SU-DHL-6 (cell line): ENCODE measurements around the gene SHKBP1.

ENCODE experiments used
- H2AFZ ChIP-seq: fragments of 200-600 bp; sonication (generic); 2 replicates; pipeline ENCODE4 v1.6.1; 2014; ENCODE audit warnings: low read depth, mild to moderate bottlenecking, moderate library complexity, mixed read lengths, antibody characterized with exemption, low read length; ENCODE audit not compliant: severe bottlenecking
- H3F3A ChIP-seq: fragments of 200-600 bp; shearing (Covaris generic); 2 replicates; pipeline ENCODE4 v1.6.0; 2016; ENCODE audit warnings: antibody characterized with exemption, mild to moderate bottlenecking; ENCODE audit not compliant: insufficient read depth
- H3K27ac ChIP-seq: fragments of 200-600 bp; sonication (generic); 2 replicates; pipeline ENCODE4 v1.5.1; 2016; ENCODE audit warnings: low read depth, mild to moderate bottlenecking, low read length, moderate library complexity, mixed read lengths
- H3K27me3 ChIP-seq: fragments of 200-600 bp; sonication (generic), shearing (Covaris generic); 2 replicates; pipeline ENCODE4 v1.6.0; 2014; ENCODE audit warnings: mild to moderate bottlenecking, low read length
- H3K36me3 ChIP-seq: fragments of 200-600 bp; sonication (generic); 2 replicates; pipeline ENCODE4 v1.6.1; 2014; ENCODE audit warnings: mild to moderate bottlenecking, low read length, mixed read lengths
- H3K4me2 ChIP-seq: fragments of 300-600, 200-600 bp; shearing (Covaris generic), sonication (generic); 2 replicates; pipeline ENCODE4 v1.6.0; 2014; ENCODE audit warnings: low read length, low read depth, mild to moderate bottlenecking; ENCODE audit not compliant: poor library complexity, severe bottlenecking
- H3K4me3 ChIP-seq: fragments of 200-600 bp; sonication (generic); 2 replicates; pipeline ENCODE4 v1.5.1; 2014; ENCODE audit warnings: antibody characterized with exemption, low read length, mild to moderate bottlenecking, mixed read lengths; ENCODE audit not compliant: insufficient read depth, poor library complexity, severe bottlenecking
- H3K79me2 ChIP-seq: fragments of 200-600 bp; sonication (generic); 2 replicates; pipeline ENCODE4 v1.6.1; 2014; ENCODE audit warnings: mild to moderate bottlenecking, low read length, moderate library complexity; ENCODE audit not compliant: insufficient read depth
- H3K9ac ChIP-seq: fragments of 200-600 bp; sonication (generic); 2 replicates; pipeline ENCODE4 v1.7.0; 2014; ENCODE audit warnings: mild to moderate bottlenecking, low read length
- H3K9me2 ChIP-seq: fragments of 200-600 bp; sonication (generic); replicated peaks from 2 replicates; pipeline ENCODE4 v1.6.1; 2014; ENCODE audit warnings: low read length; ENCODE audit not compliant: insufficient read depth
- H3K9me3 ChIP-seq: fragments of 200-600 bp; sonication (generic); 2 replicates; pipeline ENCODE4 v1.6.1; 2014; ENCODE audit warnings: low read length, mixed read lengths; ENCODE audit not compliant: insufficient read depth
- H4K20me1 ChIP-seq: fragments of 200-600 bp; sonication (generic); 2 replicates; pipeline ENCODE4 v1.6.1; 2014; ENCODE audit warnings: low read depth, mild to moderate bottlenecking, antibody characterized with exemption, low read length, moderate library complexity, mixed read lengths
- CTCF ChIP-seq: fragments of 200-600 bp; sonication (generic); IDR thresholded peaks from one replicate; pipeline ENCODE4 v1.5.1; 2017; ENCODE audit warnings: antibody characterized with exemption, mild to moderate bottlenecking, low read length, moderate library complexity; ENCODE audit not compliant: insufficient read depth, poor library complexity, severe bottlenecking
- EZH2phosphoT487 ChIP-seq: fragments of 200-600 bp; sonication (generic), shearing (Covaris generic); conservative IDR thresholded peaks from 2 replicates; pipeline ENCODE4 v1.6.1; 2018; ENCODE audit warnings: mild to moderate bottlenecking, antibody characterized with exemption, low read length, moderate library complexity, mixed read lengths

The SHKBP1 gene

GRCh38 chr19:40578442-40578908 lies 1.8 kb downstream of the SHKBP1 start:
- no peaks in the 10 kb centered on the region for H4K20me1 ChIP-seq
- no peaks in the 10 kb centered on the region for H3K9me3 ChIP-seq
- no peaks in the 10 kb centered on the region for H3K36me3 ChIP-seq
- TF ChIP-seq CTCF (no peak), EZH2phosphoT487 (no peak)
- no peak overlapping the region for H3K9ac ChIP-seq
- H3K27me3 ChIP-seq, result no peaks in the 10 kb centered on the region
- H3K27ac ChIP-seq, result no peak overlapping the region
- H2AFZ ChIP-seq, result no peak overlapping the region
- H3K4me3 ChIP-seq, result no peak overlapping the region
- no peak overlapping the region for H3K4me2 ChIP-seq
- H3F3A ChIP-seq, result peaks cover 5% of the 10 kb centered on the region; the same call in 1 of the 2 replicates
- H3K79me2 ChIP-seq, result peaks cover 9% of the 10 kb centered on the region; the same call in 1 of the 2 replicates
- H3K9me2 ChIP-seq, result no peaks in the 10 kb centered on the region

DNA sequence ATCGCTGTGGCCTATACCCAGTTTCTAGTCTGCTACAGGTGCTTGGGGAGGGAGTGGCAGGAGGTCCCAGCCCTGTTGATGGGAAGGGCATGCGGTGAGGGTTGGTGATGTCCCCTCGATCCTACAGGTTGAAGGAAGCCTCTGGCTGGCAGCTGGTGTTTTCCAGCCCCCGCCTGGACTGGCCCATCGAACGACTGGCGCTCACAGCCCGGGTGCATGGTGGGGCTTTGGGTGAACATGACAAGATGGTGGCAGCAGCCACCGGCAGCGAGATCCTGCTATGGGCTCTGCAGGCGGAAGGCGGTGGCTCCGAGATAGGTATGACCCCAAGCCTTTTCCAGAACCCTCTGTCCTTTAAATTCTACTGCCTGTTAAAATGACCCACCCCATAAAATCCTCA lies 3.9 kb downstream of the SHKBP1 start:
- no peak overlapping the region for H3K4me3 ChIP-seq
- H3K4me2 ChIP-seq, result no peak overlapping the region
- H3F3A ChIP-seq, result no peaks in the 10 kb centered on the region
- H3K27me3 ChIP-seq, result no peaks in the 10 kb centered on the region
- H3K9me2 ChIP-seq, result no peaks in the 10 kb centered on the region
- peaks cover 9% of the 10 kb centered on the region; the same call in 1 of the 2 replicates for H3K79me2 ChIP-seq
- no peak overlapping the region for H3K9ac ChIP-seq
- no peaks in the 10 kb centered on the region for H3K9me3 ChIP-seq
- no peaks in the 10 kb centered on the region for H3K36me3 ChIP-seq
- no peak overlapping the region for H2AFZ ChIP-seq
- no peak overlapping the region for H3K27ac ChIP-seq
- no peaks in the 10 kb centered on the region for H4K20me1 ChIP-seq
- TF ChIP-seq EZH2phosphoT487, result no peak
- TF ChIP-seq CTCF, result no peak

DNA sequence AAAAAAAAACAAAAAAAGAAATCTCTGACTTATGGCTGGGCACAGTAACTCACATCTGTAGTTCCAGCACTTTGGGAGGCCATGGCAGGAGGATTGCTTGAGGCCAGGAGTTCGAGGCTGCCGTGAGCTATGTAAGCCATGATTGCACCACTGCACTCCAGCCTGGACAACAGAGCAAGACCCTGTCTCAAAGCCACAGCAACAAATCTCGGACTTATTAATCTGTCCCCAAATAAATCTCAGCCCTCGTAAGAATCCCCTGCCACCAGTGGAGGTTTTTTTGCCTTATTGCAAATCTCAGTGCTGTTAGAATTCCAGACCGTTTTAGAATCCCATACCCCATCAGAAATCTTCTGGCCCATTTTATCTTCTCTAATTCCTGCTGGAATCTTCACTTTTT lies 4.9 kb downstream of the SHKBP1 start:
- H3K9me2 ChIP-seq, result no peaks in the 10 kb centered on the region
- no peaks in the 10 kb centered on the region for H3K27me3 ChIP-seq
- no peaks in the 10 kb centered on the region for H3K9me3 ChIP-seq
- no peaks in the 10 kb centered on the region for H3K36me3 ChIP-seq
- TF ChIP-seq EZH2phosphoT487 (no peak), CTCF (no peak)
- no peaks in the 10 kb centered on the region for H4K20me1 ChIP-seq
- H3K79me2 ChIP-seq, result peaks cover 9% of the 10 kb centered on the region; the same call in 1 of the 2 replicates
- no peak overlapping the region for H2AFZ ChIP-seq
- no peak overlapping the region for H3K4me3 ChIP-seq
- no peaks in the 10 kb centered on the region for H3F3A ChIP-seq
- H3K4me2 ChIP-seq, result no peak overlapping the region
- no peak overlapping the region for H3K9ac ChIP-seq
- H3K27ac ChIP-seq, result no peak overlapping the region
